Sciatic nerve (tissue), 2 donors: ENCODE measurements around the gene SLC5A1. TPM values are rescaled to one million over a fixed set of nuclear protein-coding genes. Genes with fewer than 3 reads are reported as not detected.

Experiments used
- ATAC-seq: fragments of 200-7000 bp; cut with Tn5 transposase; one replicate; pipeline ENCODE4 v1.9.1; 2020; ENCODE audit warnings: mild to moderate bottlenecking, moderate library complexity
- DNase-seq: peaks from one replicate; pipeline ENCODE4 v3.0.0-alpha.2; 2020; ENCODE audit warnings: low spot score
- intact Hi-C: fragments of 100-400 bp; cut with DNase I; formaldehyde crosslinking; loops from one replicate; pipeline ENCODE4 v1.14.2; 2022
- total RNA-seq: library from RNA; stranded (reverse); fragmentation: NEBNext Ultra II Directional; extraction: Animal tissue kit (Norgen Biotek cat#: 25700); gene quantifications from one replicate; pipeline ENCODE4 v1.2.1, GENCODE V29; 2021
- donor health status: DM: no; HTN: no; CAD: no.
- donor health status: DM: no; HTN: no; CAD: no.

SLC5A1 gene
- total RNA-seq, 1 donor from 2014 or later: not detected

DNA sequence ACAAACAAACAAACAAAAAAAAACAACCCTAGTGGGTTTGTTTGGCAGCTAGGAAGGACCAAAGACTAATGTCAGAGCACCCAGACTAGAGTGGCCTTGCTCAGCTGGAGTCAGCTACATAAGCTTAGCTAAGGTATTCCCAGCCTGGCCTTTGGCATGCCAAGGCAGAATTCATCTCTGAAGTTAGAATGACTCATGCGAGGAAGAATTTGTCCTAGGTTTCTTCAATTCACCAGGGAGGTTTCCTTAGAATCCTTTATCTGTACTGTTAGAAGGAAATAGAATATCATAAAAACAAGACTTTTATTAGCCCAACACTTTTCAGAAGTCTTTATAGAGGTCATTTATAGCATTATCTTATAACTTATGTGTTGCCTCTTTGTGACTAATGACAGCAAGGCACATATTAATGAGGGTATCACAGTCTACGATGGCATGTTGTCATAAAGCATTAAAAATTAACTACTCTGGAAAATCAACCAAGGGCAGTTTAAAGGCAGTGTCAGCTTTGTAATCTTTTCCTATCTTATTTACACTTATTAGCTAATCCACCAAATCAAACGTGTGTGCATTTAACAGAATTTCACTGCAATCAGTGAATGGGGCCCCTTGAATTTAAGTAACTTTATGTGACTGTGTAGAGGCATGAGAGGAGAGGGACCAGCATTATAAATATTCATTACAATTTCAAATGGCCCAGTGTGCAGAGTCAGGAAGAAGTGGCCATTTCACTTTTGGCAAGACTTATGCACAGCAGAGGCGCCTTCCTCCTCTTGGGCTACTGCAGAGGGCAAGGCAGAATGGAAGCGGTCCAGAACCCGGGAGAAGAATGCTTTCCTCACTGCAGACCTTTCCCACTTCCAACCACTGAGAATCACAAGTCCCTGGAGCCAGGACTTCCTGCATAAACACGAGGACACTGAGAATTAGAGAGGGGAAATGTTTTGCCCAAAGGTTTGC lies 36.3 kb downstream of the SLC5A1 start:
- ATAC-seq (no peak), DNase-seq (no peak)
- intact Hi-C loops: no loop called here

GRCh38 chr22:32080904-32081303 lies 37.8 kb downstream of the SLC5A1 start:
- DNase-seq (no peak), ATAC-seq (peak; percentile 55)
- intact Hi-C loops: no loop called here

- no peak for ATAC-seq
- DNase-seq: no peak
- intact Hi-C loops: no loop called here
These were observed 39.3 kb downstream of the SLC5A1 start for GRCh38 chr22:32082331-32082730.

DNA sequence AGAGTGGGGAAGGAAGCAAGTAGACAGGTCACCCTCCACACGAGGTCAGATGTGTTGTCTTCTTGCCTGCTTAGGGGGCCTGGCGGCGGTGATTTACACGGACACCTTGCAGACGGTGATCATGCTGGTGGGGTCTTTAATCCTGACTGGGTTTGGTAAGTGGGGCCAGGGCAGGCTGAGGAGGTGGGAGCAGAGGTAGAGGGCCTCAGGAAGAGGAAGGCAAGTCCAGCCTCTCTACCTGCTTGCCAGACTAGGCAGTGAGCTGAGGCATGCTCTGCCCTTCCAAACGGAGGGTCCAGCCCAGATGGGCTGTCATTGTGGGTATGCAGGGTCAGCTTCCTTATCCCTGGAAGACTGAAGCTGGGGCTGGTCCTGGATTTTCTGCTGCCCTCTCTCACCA lies 39.9 kb downstream of the SLC5A1 start:
- DNase-seq (no peak), ATAC-seq (no peak)
- intact Hi-C loops: no loop called here

- intact Hi-C loops: no loop called here
- no peak for ATAC-seq
- DNase-seq: no peak
These were observed 40.8 kb downstream of the SLC5A1 start for GRCh38 chr22:32083814-32084213.

- intact Hi-C loops: no loop called here
- ATAC-seq: no peak
- no peak for DNase-seq
These were observed 45.0 kb downstream of the SLC5A1 start for GRCh38 chr22:32088084-32088483.

GRCh38 chr22:32097018-32097417 lies 54.0 kb downstream of the SLC5A1 start:
- ATAC-seq (no peak), DNase-seq (no peak)
- intact Hi-C loops: no loop called here

DNA sequence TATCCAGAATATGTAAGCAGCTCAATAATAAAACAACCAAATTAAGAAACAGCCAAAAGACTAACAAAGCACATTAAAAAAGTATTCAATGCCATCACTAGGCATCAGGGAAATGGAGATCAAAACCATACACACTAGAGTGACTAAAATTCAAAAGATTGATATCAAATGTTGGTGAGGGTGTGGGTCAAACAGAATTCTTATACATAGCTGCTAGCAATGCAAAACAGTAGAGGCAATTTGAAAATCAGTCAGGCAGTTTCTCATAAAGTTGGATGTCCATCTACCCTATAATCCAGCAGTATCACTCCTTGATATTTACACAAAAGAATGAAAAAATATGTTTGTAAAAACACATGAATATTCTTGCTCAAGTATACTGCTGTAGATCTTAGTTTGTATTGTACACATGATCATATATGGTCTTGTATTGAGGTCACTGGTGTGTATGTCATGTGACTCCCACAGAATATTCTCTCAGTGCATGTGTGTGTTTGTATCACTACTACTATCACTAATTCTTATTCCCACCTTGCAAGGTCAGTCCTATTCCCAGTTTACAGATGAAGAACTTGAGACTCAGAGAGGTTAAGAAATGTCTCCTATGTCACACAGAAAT lies 54.9 kb downstream of the SLC5A1 start:
- intact Hi-C loops: no loop called here
- ATAC-seq (no peak), DNase-seq (no peak)

DNA sequence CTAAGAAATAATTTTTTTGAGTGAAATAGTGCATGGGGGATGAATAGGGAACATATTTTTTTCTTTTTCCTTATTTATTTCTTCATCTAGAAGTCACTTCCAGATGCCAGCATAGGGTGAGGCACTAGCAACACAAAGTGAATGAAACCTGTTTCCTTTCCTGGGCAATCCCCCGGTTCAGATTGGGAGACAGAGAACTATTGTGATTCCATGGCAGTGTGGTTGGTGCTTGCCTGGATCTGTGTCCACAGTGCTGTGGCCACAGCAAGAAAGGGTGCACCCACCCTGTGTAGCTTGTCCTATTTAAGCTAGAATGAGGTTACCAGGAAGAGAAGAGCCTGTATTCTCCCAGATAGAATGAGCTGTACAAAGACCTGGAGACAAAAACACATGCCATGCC lies 57.6 kb downstream of the SLC5A1 start:
- ATAC-seq (no peak), DNase-seq (no peak)
- intact Hi-C loops: no loop called here

DNA sequence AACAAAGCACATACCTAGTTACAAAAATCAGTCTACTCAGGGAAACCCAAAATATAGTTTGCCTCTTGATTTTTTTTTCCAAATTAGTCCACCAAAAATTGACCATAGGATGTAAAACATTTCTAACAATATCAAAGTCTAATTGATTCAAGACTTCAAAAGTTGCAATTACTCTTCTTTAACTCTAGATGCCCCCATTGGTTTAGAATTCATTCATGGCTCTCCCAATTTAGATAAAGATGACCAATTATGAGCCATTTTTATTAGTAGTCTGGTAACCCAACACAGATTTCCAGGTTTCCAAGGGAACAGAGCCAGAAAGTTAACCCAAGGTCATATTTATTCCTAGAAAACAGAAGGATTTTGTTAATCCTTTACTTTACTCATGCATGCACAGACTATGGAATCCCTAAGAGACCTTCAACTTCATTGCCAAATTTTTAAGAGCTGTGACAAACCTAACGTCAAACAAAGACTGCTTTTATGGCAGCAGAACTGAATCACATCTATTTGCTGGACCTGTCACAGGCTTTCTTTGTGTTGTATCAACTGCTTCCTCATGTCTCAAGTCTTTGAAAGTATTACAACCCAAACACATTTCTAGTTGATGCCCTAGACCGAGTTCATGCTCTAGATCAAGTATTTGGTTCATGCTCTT lies 60.7 kb downstream of the SLC5A1 start:
- ATAC-seq (no peak), DNase-seq (no peak)
- intact Hi-C loops: no loop called here

- DNase-seq (no peak), ATAC-seq (no peak)
- intact Hi-C loops: no loop called here
These were observed 63.9 kb downstream of the SLC5A1 start for GRCh38 chr22:32106930-32107329.

GRCh38 chr22:32112380-32112779 lies 69.3 kb downstream of the SLC5A1 start:
- intact Hi-C loops: no loop called here
- ATAC-seq (no peak), DNase-seq (no peak)

- ATAC-seq: no peak
- DNase-seq: no peak
- intact Hi-C loops: no loop called here
These were observed 76.6 kb downstream of the SLC5A1 start for GRCh38 chr22:32119568-32120235.

GRCh38 chr22:32120603-32121002 lies 77.5 kb downstream of the SLC5A1 start:
- ATAC-seq (no peak), DNase-seq (no peak)
- intact Hi-C loops: no loop called here

DNA sequence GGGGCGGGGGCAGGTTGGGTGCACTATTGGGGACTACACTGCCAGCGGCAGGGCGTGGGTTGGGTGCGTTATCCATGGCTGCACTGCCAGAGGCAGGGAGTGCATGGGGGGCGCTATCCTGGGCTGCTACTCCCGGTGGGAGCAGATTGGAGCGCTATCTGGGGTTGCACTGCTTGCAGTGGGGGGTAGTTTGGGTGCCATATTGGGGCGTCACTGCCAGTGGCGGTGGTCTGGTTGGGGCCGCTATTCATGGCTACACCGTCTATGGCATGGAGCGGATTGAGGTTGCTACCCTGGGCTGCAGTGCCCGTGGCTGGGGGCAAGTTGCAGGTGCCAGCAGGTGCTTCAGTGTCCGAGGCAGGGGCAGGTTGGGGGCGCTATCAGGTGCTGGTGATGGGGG lies 79.8 kb downstream of the SLC5A1 start:
- DNase-seq: no peak
- no peak for ATAC-seq
- intact Hi-C loops: no loop called here

DNA sequence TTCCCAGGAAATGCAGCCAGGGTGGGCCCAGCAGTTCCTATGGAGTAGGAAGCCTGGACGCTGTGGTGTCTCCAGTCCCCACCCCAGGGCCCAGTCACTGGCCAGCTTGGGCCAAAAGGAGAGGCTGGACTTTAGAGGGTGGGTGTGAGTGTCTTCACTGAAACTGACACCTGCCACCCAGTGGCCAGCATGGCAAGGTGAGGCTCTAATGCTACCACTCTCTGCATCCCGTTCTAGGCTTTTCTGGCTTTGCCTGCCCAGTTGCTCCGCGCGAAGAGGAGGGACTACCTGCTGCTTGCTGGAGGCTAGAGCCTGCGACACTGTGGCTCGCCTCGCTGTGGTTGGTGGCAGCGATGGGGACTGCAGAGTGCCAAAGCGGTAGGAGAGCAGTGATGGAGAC lies 80.6 kb downstream of the SLC5A1 start:
- ATAC-seq (no peak), DNase-seq (no peak)
- intact Hi-C loops: no loop called here

DNA sequence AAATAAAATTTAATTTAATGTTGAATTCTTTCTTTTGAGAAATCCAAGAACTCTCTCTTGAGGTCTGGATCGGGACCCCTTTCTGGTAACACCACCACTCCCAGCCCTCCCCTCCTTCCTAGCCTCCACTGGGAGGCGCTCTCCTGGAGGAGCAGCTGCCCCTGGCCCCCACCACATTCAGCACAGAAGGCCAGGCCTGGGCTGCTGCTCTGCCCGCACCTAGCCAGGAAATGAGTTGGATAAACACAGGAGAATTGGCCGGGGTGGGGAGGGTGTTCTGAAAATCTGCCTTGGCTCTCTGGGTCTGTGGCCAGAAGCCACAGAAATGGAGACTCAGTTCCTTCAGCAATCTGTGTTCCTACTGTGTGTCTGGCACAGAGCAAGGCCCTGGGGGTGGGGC lies 84.8 kb downstream of the SLC5A1 start:
- ATAC-seq (no peak), DNase-seq (no peak)
- intact Hi-C loops: no loop called here

DNA sequence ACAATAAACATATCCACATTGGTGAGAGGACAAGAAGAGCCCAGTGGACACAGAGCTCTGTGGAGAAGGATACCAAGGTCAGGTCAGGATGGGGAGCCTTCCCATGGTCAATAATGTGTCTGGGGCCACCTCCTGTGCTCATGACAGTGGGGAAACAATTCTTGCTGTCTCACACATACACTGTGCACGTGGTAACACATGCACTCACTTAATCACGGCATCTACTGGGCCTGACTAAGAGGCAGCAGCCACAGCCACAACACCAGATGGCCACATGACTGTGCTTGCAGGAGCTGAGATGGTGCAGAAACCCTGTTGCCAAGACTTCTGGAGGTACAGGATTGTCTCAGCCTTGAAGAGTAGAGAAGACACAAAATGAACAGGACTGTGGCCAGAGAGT lies 87.4 kb downstream of the SLC5A1 start:
- intact Hi-C loops: no loop called here
- no peak for ATAC-seq
- no peak for DNase-seq

DNA sequence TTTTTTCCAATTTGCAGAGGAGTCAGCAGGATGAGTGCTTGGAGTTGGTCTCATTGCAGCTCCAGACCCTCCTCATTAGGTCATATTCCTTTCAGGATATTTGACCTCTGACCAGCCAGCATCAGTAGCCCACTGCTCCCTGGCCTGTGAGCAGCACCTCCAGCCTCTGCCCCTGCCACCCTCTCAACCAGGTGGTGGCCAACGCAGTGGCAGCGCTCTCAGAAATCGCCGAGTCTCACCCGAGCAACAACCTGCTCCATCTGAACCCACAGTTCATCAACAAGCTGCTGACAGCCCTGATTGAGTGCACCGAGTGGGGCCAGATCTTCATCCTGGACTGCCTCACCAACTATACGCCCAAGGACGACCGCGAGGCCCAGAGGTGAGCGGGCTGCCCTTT lies 89.1 kb downstream of the SLC5A1 start:
- ATAC-seq (no peak), DNase-seq (no peak)
- intact Hi-C loops: no loop called here

DNA sequence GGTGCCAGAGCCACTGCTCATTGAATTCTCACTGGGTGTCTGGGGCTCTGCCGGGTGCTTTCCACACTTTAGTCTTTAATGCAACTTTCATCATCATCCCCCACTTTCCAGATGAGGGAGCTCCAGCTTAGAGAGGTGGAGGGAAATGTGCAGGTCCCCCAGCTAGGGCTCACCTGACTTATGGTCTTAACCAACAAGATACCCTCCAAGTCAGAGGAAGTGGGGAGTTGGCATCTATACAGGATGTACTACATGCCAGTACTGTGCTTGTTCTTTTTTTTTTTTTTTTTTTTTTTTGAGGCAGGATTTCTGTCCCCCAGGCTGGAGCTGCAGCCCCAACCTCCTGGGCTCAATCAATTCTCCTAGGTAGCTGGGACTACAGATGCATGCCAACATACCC lies 89.7 kb downstream of the SLC5A1 start:
- DNase-seq: no peak
- intact Hi-C loops: no loop called here
- ATAC-seq: no peak
